DMS153 (cell line): ENCODE measurements around the gene CDK9.

Source experiments
- DNase-seq: peaks from one replicate; lab custom pipeline; 2025; lab: John Stamatoyannopoulos, UW

CDK9 gene

DNA sequence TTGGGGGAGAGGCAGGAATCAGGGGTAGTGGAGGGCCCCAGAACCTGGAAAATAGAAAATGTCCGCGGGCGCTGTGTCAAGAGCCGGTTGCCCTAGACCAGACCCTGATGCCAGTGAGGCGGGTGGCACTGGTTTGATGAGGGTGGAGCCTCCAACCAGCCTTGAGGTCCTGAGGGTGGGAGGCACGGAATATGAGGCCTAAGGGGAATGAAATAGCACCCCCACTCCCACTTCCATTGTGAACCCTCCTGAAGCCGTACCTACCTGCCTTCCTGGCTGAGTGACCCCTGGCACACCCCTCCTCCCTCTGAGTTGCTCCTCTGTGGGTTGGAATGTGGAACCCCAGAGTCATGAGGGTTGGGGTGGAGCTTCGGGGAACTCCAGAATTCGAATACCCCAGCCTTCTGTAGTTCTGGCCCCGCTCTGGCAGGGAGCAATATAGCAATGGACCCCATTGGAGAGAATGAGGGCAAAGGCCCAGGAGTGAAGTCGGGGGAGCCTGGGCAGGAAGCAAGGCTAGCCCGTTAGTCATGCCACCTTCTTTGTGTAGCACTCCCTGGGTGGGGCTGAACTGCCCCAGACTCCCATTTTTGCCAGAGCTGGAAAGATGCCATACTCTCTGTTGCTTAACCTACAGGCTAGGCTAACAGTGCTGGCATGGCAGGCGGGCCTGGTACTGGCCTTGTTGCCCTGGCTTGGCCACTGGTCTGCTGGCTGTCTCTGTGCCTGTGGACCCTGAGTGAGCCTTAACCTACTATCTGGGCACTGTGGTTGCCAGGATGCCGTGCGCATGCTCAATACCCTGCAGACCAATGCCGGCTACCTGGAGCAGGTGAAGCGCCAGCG is 17.9 kb downstream of the CDK9 start:
- DNase-seq = no peak

DNA sequence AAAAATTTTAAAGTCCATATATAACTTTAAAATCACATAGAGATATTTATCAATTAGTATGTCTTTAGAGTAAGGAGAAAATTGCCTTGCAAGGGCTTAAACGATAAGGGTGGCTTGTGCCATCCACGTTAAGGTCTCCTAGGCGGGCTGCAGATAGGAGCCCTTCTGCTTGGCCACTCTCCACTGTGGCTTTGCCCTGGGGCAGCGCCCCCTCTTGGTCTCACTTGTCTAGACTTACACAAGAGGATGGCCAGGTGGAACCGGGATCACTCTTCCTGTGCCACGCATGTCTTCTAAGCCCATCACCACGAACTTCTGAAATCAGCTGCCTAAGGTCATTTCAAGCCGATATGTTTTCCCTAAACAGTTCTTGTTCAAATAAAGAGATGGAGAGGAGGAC is 19.8 kb downstream of the CDK9 start:
- no peak for DNase-seq

DNA sequence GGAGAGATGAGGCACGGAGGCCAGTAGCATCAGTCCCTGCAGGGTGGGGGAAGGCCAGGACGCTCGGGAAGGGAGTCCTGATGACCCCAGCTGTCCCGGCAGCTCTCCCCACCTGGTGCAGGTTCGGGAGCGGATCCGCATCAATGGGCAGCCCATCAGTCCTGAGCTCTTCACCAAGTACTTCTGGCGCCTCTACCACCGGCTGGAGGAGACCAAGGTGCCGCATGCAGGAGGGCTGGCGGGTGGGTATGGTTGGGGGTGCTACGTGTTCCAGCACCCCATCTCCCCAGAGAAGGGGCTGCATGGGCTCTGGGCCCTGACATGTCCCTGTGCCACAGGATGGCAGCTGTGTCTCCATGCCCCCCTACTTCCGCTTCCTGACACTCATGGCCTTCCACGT is 21.0 kb downstream of the CDK9 start:
- DNase-seq = no peak

DNA sequence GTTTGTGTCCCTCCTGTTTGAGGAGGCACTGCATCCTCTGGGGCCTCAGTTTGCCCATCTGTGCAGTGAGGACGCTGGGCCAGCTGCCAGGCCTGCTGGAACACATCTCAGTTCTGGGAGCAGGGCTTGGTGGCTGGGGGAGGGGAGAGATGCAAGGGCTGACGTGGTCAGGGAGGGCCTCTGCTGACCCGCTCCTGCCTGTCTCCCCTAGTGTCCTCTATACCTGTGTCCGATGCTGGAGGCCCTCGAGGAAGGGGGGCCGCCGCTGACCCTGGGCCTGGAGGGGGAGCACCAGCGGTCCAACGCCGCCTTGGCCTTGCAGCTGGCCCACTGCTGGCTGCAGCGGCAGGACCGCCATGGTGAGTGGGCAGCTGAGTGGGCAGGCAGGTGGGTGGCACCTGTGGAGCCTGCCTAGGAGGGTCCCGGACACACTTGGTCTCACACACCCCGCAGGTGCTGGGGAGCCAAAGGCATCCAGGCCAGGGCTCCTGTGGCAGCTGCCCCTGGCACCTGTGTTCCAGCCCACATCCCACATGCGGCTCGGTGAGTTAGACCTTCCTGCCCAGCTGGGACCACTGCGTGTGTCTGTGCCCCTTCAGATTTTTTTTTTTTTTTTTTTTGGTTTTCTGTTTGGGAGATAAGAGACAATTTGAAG is 22.6 kb downstream of the CDK9 start:
- no peak for DNase-seq

DNA sequence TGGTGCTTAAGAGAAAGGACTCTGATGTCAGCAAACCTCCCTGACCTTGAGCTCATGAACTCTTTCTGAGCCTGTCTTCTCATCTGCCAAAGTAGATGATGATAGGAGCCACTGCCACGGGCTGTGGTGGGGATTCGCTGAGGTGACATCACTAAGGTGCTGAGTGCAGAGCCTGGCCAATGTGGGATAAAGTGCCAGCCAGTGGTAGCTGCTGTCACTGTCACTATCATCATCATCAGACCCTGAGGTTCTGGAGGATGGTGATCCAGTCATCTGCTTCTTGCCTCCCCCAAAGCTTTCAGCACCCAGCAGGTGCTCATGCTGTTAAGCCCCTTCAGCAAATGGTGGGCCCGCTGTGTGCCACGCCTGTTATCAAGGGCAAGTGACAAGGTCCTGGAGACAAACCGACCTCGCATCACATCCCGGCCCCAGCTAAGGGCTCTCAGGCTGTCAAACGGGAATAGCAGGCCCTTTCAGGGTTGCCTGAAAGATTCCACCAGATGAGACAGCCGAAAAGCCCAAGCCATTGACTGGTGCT is 23.2 kb downstream of the CDK9 start:
- no peak for DNase-seq

DNA sequence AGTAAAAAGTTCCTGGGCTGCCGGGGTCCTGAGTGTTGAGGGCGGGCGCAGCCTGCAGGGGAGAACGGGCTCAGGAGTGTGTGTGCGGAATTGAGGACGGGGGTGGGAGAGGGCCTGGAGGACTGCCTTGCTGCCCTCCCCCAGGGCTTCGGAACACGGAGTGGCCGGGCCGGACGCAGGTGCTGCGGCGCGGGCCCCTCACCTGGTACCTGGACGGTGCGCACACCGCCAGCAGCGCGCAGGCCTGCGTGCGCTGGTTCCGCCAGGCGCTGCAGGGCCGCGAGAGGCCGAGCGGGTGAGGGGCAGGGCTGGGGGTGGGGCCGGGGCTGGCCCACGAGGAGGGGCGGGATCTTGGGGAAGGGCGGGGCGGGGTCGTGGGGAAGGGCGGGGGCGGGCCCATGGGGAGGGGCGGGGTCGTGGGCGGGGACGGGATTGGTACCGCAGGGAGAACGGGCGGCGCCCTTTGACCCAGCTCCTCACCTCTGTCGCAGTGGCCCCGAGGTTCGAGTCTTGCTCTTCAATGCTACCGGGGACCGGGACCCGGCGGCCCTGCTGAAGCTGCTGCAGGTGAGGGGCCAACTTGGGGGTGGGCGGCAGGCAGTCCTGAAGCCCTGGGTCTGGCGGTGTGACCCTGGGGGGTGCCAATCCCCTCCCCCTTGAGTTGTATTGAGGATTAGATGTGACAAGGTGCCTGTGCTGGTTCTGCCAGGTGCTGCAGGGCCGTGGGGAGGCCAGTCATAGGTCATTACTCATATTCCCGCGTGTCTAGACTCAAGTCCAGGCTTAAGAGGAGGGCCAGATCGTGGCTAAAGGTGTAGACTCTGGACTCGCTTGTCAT is 23.9 kb downstream of the CDK9 start:
- DNase-seq = no peak

DNA sequence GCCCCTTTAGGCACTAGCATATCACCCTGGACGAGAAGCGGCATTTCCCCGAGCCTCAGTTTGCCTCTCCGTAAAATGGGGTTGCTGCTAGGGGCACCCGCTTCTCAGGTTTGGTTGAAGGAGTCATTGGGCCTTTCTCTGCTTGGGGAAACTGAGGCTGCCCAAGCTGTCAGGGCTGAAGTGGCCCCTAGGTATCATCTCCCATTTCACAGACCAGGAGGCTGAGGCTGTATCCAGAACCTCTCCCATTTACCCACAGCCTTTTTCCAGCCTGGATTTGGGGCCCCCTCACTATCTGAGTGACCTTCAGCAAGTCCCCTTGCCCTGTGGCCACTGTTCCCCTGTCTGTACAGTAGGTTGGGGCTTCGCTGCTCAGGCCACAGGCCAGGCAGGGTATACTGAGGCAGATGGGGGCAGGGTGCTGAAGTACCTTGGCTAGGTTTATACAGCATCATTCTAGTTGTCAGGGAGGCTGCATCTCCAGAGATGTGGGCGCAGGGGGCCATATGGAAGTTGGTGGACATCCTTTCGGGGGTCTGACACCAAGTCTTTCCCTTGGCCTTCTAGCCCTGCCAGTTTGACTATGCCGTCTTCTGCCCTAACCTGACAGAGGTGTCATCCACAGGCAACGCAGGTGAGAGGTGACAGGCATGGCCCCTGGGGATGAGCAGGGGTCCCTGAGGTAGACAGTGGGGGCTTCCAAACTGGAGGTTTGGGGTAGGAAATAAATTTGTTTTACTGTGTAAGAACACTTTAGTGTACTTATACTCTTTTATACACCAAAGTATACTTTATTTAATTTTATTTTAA is 24.7 kb downstream of the CDK9 start:
- no peak for DNase-seq

DNA sequence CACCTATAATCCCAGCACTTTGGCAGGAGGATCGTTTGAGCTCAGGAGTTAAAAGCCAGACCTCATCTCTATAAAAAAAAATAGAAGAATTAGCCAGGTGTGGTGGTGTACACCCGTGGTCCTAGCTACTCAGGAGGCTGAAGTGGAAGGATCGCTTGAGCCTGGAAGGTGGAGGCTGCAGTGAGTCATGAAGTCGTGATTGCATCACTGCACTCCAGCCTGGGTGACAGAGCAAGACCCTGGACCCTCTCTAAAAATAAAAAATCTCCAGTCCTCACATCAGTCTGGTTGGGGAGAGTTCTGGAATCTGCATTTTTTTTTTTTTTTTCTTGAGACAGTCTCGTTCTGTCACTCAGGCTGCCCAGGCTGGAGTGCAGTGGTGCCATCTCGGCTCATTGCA is 26.2 kb downstream of the CDK9 start:
- no peak for DNase-seq

DNA sequence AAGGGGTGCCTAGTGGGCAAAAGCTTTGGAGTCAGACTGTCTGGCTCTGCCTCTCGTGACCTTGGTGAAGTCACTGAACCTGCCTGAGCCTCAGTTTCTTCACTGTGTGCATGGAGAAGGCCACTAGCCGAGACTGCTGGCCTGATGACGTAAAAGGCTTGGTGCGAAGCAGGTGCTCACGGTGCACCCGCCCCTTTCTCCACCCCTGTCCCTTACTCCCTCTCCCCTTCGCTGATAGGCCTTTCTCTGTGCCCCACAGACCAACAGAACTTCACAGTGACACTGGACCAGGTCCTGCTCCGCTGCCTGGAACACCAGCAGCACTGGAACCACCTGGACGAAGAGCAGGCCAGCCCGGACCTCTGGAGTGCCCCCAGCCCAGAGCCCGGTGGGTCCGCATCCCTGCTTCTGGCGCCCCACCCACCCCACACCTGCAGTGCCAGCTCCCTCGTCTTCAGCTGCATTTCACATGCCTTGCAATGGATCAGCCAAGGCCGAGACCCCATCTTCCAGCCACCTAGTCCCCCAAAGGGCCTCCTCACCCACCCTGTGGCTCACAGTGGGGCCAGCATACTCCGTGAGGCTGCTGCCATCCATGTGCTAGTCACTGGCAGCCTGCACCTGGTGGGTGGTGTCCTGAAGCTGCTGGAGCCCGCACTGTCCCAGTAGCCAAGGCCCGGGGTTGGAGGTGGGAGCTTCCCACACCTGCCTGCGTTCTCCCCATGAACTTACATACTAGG is 27.3 kb downstream of the CDK9 start:
- no peak for DNase-seq

DNA sequence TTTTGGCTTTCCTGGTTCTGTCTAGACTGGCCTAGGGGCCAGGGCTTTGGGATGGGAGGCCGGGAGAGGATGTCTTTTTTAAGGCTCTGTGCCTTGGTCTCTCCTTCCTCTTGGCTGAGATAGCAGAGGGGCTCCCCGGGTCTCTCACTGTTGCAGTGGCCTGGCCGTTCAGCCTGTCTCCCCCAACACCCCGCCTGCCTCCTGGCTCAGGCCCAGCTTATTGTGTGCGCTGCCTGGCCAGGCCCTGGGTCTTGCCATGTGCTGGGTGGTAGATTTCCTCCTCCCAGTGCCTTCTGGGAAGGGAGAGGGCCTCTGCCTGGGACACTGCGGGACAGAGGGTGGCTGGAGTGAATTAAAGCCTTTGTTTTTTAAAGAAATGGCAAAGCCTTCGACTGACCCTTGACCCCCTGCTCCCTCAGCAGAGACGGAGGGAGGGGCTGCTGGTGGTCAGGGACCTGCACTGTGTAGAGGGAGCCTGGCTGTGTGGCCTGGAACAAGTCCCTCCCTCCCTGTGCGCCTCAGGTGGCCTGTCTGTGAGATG is 27.9 kb downstream of the CDK9 start:
- DNase-seq = no peak

DNA sequence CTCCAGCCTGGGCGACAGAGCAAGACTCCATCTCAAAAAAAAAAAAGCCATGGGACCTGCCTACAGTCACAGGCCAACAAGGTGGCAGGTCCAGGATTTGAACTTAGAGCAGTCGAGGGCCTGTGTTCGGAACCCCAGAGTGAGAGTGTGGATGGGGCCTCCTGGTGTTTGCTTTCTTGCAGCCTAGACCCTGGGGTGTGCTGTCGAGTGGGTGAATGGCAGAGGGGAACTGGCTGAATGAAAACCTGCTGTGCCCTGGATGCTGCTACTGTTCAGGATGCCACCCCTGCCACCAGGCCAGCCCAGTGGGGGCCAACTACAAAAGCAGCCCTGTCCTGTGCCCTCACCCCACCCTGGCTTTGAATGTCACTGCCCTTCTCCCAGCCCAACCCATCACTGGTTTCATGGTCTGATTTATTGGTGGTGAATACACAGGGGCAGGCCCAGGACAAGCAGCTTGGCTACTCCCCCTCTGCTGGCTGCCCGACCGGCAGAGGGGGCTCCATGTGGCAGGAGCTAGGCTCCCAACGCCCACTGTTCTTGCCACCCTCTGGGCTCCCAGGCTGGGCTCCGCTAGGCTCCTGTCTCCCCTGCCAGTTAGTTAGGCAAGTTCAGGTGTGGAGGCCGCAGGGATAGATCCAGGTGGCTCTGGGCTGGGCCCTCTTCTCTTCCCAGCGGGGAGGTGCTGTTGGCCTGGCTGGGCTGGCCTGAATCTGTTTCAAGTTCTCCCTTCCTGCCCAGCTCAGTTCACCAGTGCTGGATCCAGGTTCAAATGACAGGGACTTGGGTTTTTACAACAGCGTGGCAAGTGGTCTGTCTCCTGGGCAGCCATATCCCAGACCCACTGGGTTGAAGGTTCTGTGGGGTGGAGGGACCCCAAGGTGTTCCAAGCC is 29.0 kb downstream of the CDK9 start:
- DNase-seq = no peak

DNA sequence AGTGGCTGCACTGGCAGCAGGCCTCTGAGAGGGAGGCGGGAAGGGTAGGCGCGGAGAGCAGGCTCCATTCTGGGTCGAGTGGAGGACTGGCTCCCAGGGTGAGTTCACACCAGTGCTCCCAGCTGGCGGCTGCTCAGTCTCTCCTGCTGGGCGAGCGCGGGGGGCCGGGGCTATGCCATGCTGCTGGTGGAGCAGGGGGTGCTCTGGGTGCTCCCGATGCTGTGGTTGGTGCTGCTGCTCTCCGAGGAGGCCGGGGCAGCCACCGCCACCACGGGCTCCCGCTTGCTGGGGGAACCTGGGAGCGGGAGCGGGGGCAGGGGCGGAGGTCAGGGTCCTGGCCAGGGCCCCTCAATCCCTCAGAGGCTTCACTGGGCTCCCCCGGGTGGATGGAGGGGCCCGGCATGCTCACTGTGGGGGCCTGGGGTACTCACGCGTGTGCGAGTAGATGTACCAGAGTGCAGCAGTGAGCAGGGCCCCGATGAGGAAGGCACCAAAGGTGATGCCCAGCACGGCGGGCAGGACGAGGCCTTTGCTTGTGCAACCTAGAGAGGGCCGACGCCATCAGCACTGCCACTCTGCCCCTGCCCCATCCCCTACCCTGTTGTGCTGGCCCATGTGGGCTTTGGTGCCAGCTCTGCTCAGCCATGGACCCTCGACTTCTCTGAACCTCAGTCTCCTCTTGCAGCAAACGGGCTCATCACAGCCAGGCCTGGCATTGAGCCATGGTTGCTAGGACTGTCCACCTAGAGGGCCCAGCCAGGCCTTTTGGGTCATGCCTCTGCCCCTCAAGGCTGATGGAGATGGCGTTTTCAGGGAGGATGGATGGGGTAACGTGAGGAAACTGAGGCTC is 29.9 kb downstream of the CDK9 start:
- no peak for DNase-seq

DNA sequence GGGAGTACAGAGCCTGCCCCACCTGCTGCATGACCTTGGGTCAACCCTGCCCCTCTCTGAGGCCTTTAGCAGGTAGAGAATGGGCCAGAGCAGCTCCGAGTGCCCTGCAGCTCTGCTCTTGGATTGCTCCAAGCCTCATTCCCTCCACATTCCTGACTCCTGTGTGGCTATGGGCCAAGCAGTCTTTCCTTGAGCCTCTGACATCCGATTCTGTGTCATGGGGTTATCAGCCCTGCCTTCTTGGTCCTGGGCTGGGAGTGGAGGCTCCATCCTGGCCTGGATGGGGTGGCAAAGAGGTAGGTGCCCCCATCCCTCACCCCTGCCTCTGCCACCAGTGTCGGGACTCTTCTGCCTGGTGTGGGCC is 30.5 kb downstream of the CDK9 start:
- no peak for DNase-seq

DNA sequence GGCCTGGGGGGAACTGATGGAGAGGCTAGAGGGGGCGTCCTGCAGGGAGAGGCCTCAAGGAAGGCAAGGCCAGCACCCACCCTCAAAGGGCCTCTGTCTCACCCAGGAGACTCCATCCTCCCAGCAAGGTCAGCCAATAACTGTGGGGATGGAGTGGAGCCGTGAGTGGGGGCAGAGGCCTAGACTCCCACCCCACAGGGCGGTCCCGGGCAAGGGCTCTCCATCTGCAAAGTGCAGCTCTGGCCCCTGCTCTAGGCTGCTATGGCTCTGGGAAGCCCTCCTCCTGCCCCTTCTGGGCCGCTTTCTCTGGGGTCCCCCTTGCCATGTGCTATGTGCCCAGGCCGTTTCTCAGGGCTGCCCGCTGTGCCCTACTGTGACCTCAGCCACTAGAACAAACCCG is 30.9 kb downstream of the CDK9 start:
- DNase-seq = no peak

DNA sequence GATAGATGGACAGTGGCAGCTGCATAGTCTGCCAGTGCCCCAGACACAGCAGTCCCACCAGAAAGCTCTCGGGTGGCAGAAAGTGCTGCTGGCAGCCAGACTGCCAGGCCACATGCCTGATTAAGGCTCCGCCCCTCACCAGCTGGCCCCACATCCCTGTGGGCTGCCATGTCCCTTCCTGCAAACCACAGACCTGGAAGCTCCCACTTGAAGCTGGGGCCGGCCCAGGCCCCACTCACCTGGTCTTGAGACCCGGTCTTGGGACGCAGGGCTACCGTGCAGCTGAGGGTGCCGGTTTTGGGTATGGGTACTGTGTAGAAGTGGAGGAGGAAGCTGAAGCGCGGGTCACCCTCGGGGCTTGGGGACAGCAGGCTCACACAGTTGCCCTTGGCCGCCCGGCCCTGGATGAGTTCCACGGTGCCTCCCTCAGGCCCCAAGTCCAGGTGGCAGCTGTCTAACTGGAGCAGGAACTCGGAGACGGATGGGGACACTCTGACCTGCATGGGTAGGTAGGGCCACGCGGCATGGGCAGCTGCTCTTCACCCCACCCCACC is 32.1 kb downstream of the CDK9 start:
- DNase-seq = no peak

DNA sequence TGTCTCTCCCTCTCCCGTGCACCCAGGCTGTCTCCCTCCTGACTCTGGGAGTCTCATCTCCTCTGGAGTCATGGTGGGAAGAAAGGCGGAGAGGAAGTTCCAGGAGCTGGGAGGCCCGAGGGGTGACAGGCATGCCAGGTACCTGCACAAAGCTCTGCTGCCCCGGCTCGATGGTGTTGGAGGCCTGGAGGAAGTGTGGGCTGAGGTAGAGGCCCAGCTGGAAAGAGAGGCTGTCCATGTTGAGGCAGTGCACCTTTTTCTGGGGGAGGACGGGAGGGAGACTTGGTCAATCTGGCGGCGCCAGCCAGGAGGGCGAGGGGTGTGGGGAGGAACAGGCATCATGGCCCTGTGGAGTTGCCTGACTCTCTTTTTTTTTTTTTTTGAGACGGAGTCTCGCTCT is 32.7 kb downstream of the CDK9 start:
- DNase-seq = no peak

DNA sequence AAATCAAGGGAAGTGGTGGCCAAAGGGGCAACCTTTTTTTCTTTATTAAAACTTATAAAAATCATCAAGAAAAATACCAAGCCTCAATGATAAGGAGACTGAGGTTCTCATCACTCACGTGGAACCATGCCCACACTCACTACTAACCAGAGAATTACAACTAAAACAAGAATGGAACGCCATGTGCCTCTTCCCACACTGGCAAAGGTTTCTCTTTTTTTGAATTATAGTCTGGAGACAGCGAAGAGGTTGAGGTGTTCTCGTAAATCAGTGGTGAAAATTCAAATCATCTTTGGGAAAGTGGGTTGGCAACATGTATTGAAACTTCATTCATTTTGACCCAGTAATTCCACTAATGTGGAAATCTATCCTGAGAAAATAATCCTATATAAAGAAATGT is 36.3 kb downstream of the CDK9 start:
- no peak for DNase-seq

DNA sequence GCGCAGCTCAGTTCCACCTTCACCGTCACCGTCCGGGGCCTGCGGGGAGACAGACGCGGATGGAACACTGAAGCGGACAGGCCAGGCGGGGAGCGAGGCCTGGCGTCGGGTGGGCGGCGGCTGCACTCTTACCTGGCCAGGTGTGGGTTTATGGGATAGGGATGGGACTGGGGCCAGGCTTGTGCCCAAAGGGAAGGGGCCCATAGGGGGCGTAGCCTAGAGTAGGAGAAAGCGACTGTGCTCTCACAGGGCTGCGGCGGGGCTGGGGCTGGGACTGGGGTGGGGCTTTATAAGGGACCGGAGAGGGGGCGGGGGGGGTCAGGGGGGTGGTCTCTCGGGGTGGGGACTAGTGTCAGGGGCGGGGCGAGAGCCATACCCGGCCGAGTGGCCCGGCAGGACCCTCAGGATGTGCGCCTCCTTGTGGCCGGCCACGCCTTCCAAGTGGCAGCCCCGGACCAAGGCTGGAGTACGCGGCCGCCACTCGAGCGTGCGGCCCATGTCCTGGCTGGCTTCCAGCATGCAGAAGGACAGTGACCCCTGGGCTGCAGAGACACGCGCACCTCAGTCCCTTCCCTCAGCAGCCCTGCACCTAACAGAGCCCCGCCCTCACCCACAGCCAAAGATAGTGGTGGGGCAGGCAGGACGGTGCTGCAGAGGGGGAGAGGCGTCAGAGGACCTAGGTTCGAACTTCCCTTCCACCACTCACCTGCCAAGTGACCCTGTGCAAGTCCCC is 39.7 kb downstream of the CDK9 start:
- DNase-seq = no peak
